Transverse colon (tissue), 4 donors: Measurements from ENCODE around the gene CDC42SE1. TPM values are rescaled to one million over a fixed set of nuclear protein-coding genes. Genes with fewer than 3 reads are reported as not detected.

Source experiments
- DNase-seq: peaks from one replicate; pipeline ENCODE4 v3.0.0-alpha.2; 2019
- H3K27ac ChIP-seq, 4 donors: fragments of 200-600 bp; sonication (generic); 2 replicates each; pipeline ENCODE4 v1.5.1; 2016 to 2018; ENCODE audit warnings: inconsistent platforms in 4 of 4
- H3K27me3 ChIP-seq: fragments of 200-600 bp; sonication (generic); 2 replicates; pipeline ENCODE4 v1.5.1; 2017; ENCODE audit warnings: inconsistent platforms
- H3K36me3 ChIP-seq, 4 donors: fragments of 200-600 bp; sonication (generic); 2 replicates each; pipeline ENCODE4 v1.5.1; 2017 to 2019; ENCODE audit warnings: inconsistent platforms in 4 of 4
- H3K4me1 ChIP-seq, 4 donors: fragments of 200-600 bp; sonication (generic); 2 replicates each; pipeline ENCODE4 v1.5.1; 2017 to 2020; ENCODE audit warnings: inconsistent platforms in 4 of 4
- H3K4me3 ChIP-seq, 4 donors: fragments of 200-600 bp; sonication (generic); 1 replicate in 1 of 4; 2 replicates in 3 of 4; pipeline versions ENCODE4 v1.5.1 to v1.6.1; 2017 to 2019; ENCODE audit warnings: inconsistent platforms in 4 of 4
- H3K9me3 ChIP-seq, 2 donors: fragments of 200-600 bp; sonication (generic); 2 replicates each; pipeline ENCODE4 v1.5.1; 2017 to 2019; ENCODE audit warnings: inconsistent platforms in 2 of 2
- CTCF ChIP-seq, 5 experiments: fragments of 200-600 bp in 3 of 5; fragments of 450-650 bp in 2 of 5; sonication (generic) in 3 of 5; IDR thresholded peaks; 1 replicate in 2 of 5; 2 replicates in 3 of 5; pipeline ENCODE4 v1.5.1; 2016 to 2017; ENCODE audit warnings: antibody characterized with exemption in 5 of 5, inconsistent platforms in 3 of 5, mild to moderate bottlenecking in 2 of 5, moderate library complexity in 1 of 5
- EP300 ChIP-seq: sonication (generic); formaldehyde crosslinking; IDR thresholded peaks from one replicate; pipeline ENCODE4 v1.6.1; 2017; ENCODE audit warnings: antibody characterized with exemption, low read depth
- POLR2A ChIP-seq: fragments of 450-650 bp; IDR thresholded peaks from one replicate; pipeline ENCODE4 v1.6.1; 2016; ENCODE audit warnings: antibody characterized with exemption, mild to moderate bottlenecking, moderate library complexity
- POLR2AphosphoS5 ChIP-seq, 3 donors: sonication (generic); formaldehyde crosslinking; IDR thresholded peaks; one replicate each; pipeline ENCODE4 v1.6.1; 2016; ENCODE audit warnings: antibody characterized with exemption in 3 of 3
- WGBS, 2 donors: methylation state at CpG; one replicate each; pipeline ENCODE4 v1.1.5; 2018; ENCODE audit warnings: low coverage in 1 of 2; 5-methylcytosine and 5-hydroxymethylcytosine counted together
- in situ Hi-C, 4 donors: fragments of 200-750 bp; cut with MboI; loops; one replicate each; pipeline versions ENCODE4 v1.15.0 to v1.15.1; 2017; ENCODE audit warnings: low sequenced_read_pairs in 3 of 4, low pct_ligation_motif_present in 1 of 4, low pct_unique_long_range_greater_than_20kb in 1 of 4
- intact Hi-C: fragments of 100-400 bp; cut with DNase I; formaldehyde crosslinking; loops from one replicate; pipeline ENCODE4 v1.15.1; 2023; ENCODE audit warnings: low total_unique reads
- total RNA-seq, 4 donors: library from RNA; depleted of rRNA; stranded (reverse); fragments of >200 nt; gene quantifications; one replicate each; pipeline ENCODE4 v1.1.0, GENCODE V29; 2016

Gene CDC42SE1
- total RNA-seq, 4 donors from 2014 or later = 34.4 to 90.2 (median 57.5) TPM

GRCh38 chr1:151062741-151063371, 3.4 kb upstream of the CDC42SE1 start:
- in situ Hi-C loops (no loop called here), intact Hi-C loops (no loop called here)
- Histone ChIP-seq H3K4me3 (no peak overlapping the region), H3K4me1 (peaks cover 4 to 20% (median 11%) of the 10 kb centered on the region in 4 donors), H3K27ac (no peak overlapping the region), H3K36me3 (no peaks in the 10 kb centered on the region), H3K9me3 (no peaks in the 10 kb centered on the region), H3K27me3 (no peaks in the 10 kb centered on the region)
- 67 to 76% methylated on average over 3 of the region's 3 CpGs for WGBS, 2 donors
- no peak for DNase-seq
- TF ChIP-seq POLR2AphosphoS5 (IDR thresholded peaks at IDR 0.05) (no peak), EP300 (no peak), POLR2A (no peak), CTCF (IDR thresholded peaks at IDR 0.05) (no peak)

DNA sequence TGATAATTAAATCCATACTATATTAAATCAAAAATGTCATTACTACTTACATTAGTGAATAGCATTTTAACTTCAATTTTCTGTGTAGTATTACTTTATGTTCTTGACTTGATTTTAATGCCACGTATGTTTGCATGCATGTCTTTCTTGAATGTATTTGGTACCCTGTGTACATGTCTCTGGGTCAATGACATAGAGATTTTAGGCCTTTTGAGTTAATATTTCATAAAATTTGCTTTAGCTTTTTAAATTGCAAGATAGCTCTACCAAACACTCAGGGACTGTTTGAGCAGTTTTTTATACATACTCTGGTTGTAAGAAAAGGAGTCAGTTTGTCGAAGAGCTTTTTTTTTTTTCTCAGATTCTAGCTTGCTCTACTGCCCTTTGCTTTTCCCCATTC, 2.3 kb upstream of the CDC42SE1 start:
- no peak overlapping the region for H3K4me3 ChIP-seq
- H3K4me1 ChIP-seq = peaks cover 13 to 31% (median 22%) of the 10 kb centered on the region in 4 donors
- H3K27me3 ChIP-seq = no peaks in the 10 kb centered on the region
- no peaks in the 10 kb centered on the region for H3K9me3 ChIP-seq
- DNase-seq = no peak
- WGBS, 2 donors = 88 to 90% methylated on average over 1 to 2 of the region's 2 CpGs
- H3K27ac ChIP-seq = no peak overlapping the region
- TF ChIP-seq EP300 (no peak), CTCF (IDR thresholded peaks at IDR 0.05) (no peak), POLR2AphosphoS5 (IDR thresholded peaks at IDR 0.05) (no peak), POLR2A (no peak)
- in situ Hi-C loops = no loop called here
- intact Hi-C loops = no loop called here
- H3K36me3 ChIP-seq = no peaks in the 10 kb centered on the region

DNA sequence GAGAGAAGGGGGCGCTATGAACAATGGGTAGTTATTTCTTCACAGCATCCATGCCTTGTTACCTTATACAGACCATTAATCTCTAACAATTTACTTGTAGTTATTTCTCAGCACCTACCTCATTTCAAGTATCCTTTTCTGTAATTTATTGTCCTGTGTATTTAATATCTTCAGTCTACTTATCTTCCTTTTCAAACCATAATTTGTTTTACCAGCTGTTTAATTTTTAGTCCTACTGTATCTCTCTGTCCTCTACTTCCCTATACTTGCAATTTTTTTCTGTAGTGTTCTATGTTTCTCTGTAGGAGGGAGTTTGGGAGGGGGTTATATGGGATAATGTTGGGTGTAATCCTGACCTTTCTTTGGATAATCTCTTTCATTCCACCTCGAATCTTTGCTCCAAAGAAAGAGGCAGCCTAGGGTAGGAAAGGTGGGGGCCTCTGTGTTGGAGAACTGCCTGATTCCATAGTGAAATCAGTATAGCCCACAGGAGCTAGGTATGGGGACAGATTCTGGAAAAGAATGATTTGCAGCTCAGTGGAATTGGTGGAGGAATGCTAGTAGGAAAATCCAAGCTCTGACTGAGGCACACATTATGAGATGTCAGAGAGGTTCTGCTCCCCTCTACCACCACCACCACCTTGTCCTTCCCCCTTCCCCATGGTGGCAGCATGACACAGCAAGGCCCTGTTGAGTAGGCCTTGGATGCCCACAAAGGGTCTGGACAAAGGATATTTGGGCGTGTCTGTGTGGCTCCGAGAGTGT, 1.4 kb upstream of the CDC42SE1 start:
- Histone ChIP-seq H3K9me3 (no peaks in the 10 kb centered on the region), H3K27ac (peak overlapping the region; percentile 94 to 96 (median 96)), H3K36me3 (peaks cover 0 to under 1% (median 0%) of the 10 kb centered on the region in 4 donors), H3K27me3 (no peaks in the 10 kb centered on the region), H3K4me1 (peaks cover 20 to 40% (median 31%) of the 10 kb centered on the region in 4 donors), H3K4me3 (peak overlapping the region in 3 of 4 donors; percentile 83 to 92 (median 86))
- no peak for DNase-seq
- WGBS, 2 donors = 67 to 72% methylated on average over 3 to 4 of the region's 4 CpGs
- TF ChIP-seq CTCF (IDR thresholded peaks at IDR 0.05) = no peak
- no peak for TF ChIP-seq EP300
- TF ChIP-seq POLR2A = no peak
- no peak for TF ChIP-seq POLR2AphosphoS5 (IDR thresholded peaks at IDR 0.05)
- in situ Hi-C loops = no loop called here
- intact Hi-C loops = no loop called here

- peak within 1 kb of the TSS; percentile 94 to 96 (median 96) for H3K27ac ChIP-seq
- 0 to 3% methylated on average over 8 to 15 of the region's 15 CpGs for WGBS, 2 donors
- peaks cover 27 to 47% (median 37%) of the 10 kb centered on the region in 4 donors for H3K4me1 ChIP-seq
- in situ Hi-C loops = no loop called here
- peaks cover 0 to 6% (median under 1%) of the 10 kb centered on the region in 4 donors for H3K36me3 ChIP-seq
- TF ChIP-seq CTCF (IDR thresholded peaks at IDR 0.05) (no peak), POLR2AphosphoS5 (IDR thresholded peaks at IDR 0.05) (peak; percentile 59 to 86 (median 69)), POLR2A (no peak)
- H3K9me3 ChIP-seq = no peaks in the 10 kb centered on the region
- peak within 1 kb of the TSS; percentile 66 to 92 (median 84) for H3K4me3 ChIP-seq
- DNase-seq = peak; percentile 35
- intact Hi-C loops = no loop called here
- no peaks in the 10 kb centered on the region for H3K27me3 ChIP-seq
Measured at GRCh38 chr1:151060007-151060656, 710 bp upstream of the CDC42SE1 start, which contains the start of gene MLLT11. Gene MLLT11 (plus strand): TSS chr1:151060397. CDS start chr1:151067225, 6,828 bp downstream.
